IMR-90 (cell line): Measurements from ENCODE around the gene SLC35D2. TPM values are rescaled to one million over a fixed set of nuclear protein-coding genes. Genes with fewer than 3 reads are reported as not detected.
A peak's percentile ranks its signal among the peaks of the same experiment; 100 is the strongest.

Experiments
- ATAC-seq: fragments of 200-7000 bp; cut with Tn5 transposase; 2 replicates; pipeline ENCODE4 v1.9.1; 2020; ENCODE audit warnings: low read depth, mild to moderate bottlenecking, moderate library complexity
- BruUV-seq: library from RNA; stranded (reverse); fragments of 400-500 nt; replicated peaks from 2 replicates; lab custom pipeline; 2021; lab: Mats Ljungman, UMichigan
- CTCF ChIA-PET: fragments of 300-600 bp; formaldehyde crosslinking; extraction: SDS; loops from one replicate; lab custom pipeline; 2021; ENCODE audit warnings: antibody characterized with exemption; lab: Yijun Ruan, JAX
- POLR2A ChIA-PET: fragments of 300-600 bp; sonication (Branson Sonifier 250); formaldehyde crosslinking; loops from one replicate; lab custom pipeline; 2022; ENCODE audit warnings: antibody characterized with exemption; ENCODE audit not compliant: unreplicated experiment; lab: Charles Lee
- DNase-seq: peaks from one replicate; pipeline ENCODE4 v3.0.0; 2013
- H2AFZ ChIP-seq: replicated peaks from 2 replicates; pipeline ENCODE3; 2013; ENCODE audit warnings: low read length, mild to moderate bottlenecking; ENCODE audit not compliant: poor library complexity
- H2AK5ac ChIP-seq: 2 replicates; pipeline ENCODE4 v1.6.1; 2013; ENCODE audit warnings: low read depth, low read length, inconsistent platforms
- H2AK9ac ChIP-seq: replicated peaks from 2 replicates; pipeline ENCODE3; 2013; ENCODE audit warnings: mild to moderate bottlenecking, low read depth, low read length, moderate library complexity; ENCODE audit not compliant: poor library complexity
- H2BK120ac ChIP-seq: 2 replicates; pipeline ENCODE4 v1.6.1; 2013; ENCODE audit warnings: low read depth, low read length, inconsistent platforms
- H2BK15ac ChIP-seq: 3 replicates; pipeline ENCODE4 v1.6.1; 2013; ENCODE audit warnings: low read depth, low read length, inconsistent platforms
- H2BK20ac ChIP-seq: 2 replicates; pipeline ENCODE4 v1.6.1; 2013; ENCODE audit warnings: low read depth, mild to moderate bottlenecking, inconsistent platforms, low read length, moderate library complexity
- H2BK5ac ChIP-seq: 2 replicates; pipeline ENCODE4 v1.6.1; 2013; ENCODE audit warnings: mild to moderate bottlenecking, low read depth, low read length, inconsistent platforms; ENCODE audit not compliant: poor library complexity, severe bottlenecking
- H3K14ac ChIP-seq: replicated peaks from 2 replicates; pipeline ENCODE4 v1.6.1; 2013; ENCODE audit warnings: low read depth, low read length, inconsistent platforms
- H3K18ac ChIP-seq: 2 replicates; pipeline ENCODE4 v1.6.1; 2013; ENCODE audit warnings: low read depth, low read length, control low read depth
- H3K23ac ChIP-seq: 2 replicates; pipeline ENCODE4 v1.6.1; 2013; ENCODE audit warnings: low read depth, low read length, inconsistent platforms
- H3K27ac ChIP-seq: 2 replicates; pipeline ENCODE4 v1.5.1; 2013; ENCODE audit warnings: mild to moderate bottlenecking, control low read depth, low read length; ENCODE audit not compliant: insufficient read depth
- H3K27me3 ChIP-seq: 2 replicates; pipeline ENCODE4 v1.6.1; 2013; ENCODE audit warnings: low read length; ENCODE audit not compliant: control insufficient read depth, insufficient read depth
- H3K36me3 ChIP-seq: 2 replicates; pipeline ENCODE4 v1.6.1; 2013; ENCODE audit warnings: low read length, mixed read lengths; ENCODE audit not compliant: control insufficient read depth, insufficient read depth
- H3K4ac ChIP-seq: 2 replicates; pipeline ENCODE4 v1.6.1; 2013; ENCODE audit warnings: low read depth, low read length, inconsistent platforms
- H3K4me1 ChIP-seq: 2 replicates; pipeline ENCODE4 v1.6.1; 2013; ENCODE audit warnings: low read length, mixed read lengths; ENCODE audit not compliant: control insufficient read depth, insufficient read depth
- H3K4me2 ChIP-seq: 2 replicates; pipeline ENCODE4 v1.6.1; 2013; ENCODE audit warnings: low read depth, mild to moderate bottlenecking, control low read depth, low read length, moderate library complexity
- H3K4me3 ChIP-seq: 2 replicates; pipeline ENCODE4 v1.5.1; 2013; ENCODE audit warnings: low read depth, mild to moderate bottlenecking, control low read depth, low read length, moderate library complexity; ENCODE audit not compliant: insufficient read depth
- H3K56ac ChIP-seq: 2 replicates; pipeline ENCODE4 v1.6.1; 2013; ENCODE audit warnings: low read length, inconsistent platforms; ENCODE audit not compliant: insufficient read depth; ENCODE audit errors: extremely low read depth
- H3K79me1 ChIP-seq, 2 experiments: 2 replicates each; pipeline ENCODE4 v1.6.1; 2013; ENCODE audit warnings: low read length in 2 of 2, inconsistent platforms in 1 of 2, low read depth in 1 of 2
- H3K9ac ChIP-seq: 2 replicates; pipeline ENCODE4 v1.6.1; 2013; ENCODE audit warnings: low read depth, low read length, control low read depth
- H3K9me1 ChIP-seq: 2 replicates; pipeline ENCODE4 v1.6.1; 2013; ENCODE audit warnings: low read length, inconsistent platforms; ENCODE audit not compliant: insufficient read depth
- H3K9me3 ChIP-seq: 2 replicates; pipeline ENCODE4 v1.6.1; 2013; ENCODE audit warnings: low read length; ENCODE audit not compliant: control insufficient read depth, insufficient read depth
- H4K20me1 ChIP-seq: 2 replicates; pipeline ENCODE4 v1.6.1; 2013; ENCODE audit warnings: low read length, inconsistent platforms; ENCODE audit not compliant: insufficient read depth
- H4K5ac ChIP-seq: 2 replicates; pipeline ENCODE4 v1.6.1; 2013; ENCODE audit warnings: mild to moderate bottlenecking, low read depth, low read length, control low read depth
- H4K8ac ChIP-seq, 2 experiments: 2 replicates each; pipeline ENCODE4 v1.6.1; 2013; ENCODE audit warnings: low read depth in 2 of 2, low read length in 2 of 2, control low read depth in 1 of 2, inconsistent platforms in 1 of 2
- H4K91ac ChIP-seq: 2 replicates; pipeline ENCODE4 v1.6.1; 2013; ENCODE audit warnings: low read depth, low read length, inconsistent platforms; ENCODE audit not compliant: insufficient read depth
- BHLHE40 ChIP-seq: fragments of 150-350 bp; IDR thresholded peaks from 2 replicates; pipeline ENCODE4 v1.6.1; 2016; ENCODE audit warnings: mild to moderate bottlenecking, low read depth, low read length
- CEBPB ChIP-seq: IDR thresholded peaks from 2 replicates; pipeline ENCODE4 v1.6.1; 2012; ENCODE audit warnings: low read depth, low read length, improper control_type of control experiment
- FOS ChIP-seq: fragments of 150-350 bp; IDR thresholded peaks from 2 replicates; pipeline ENCODE4 v1.6.1; 2016; ENCODE audit warnings: low read depth, low read length
- MAFK ChIP-seq: IDR thresholded peaks from 2 replicates; pipeline ENCODE4 v1.6.1; 2012; ENCODE audit warnings: low read depth, low read length, improper control_type of control experiment
- MAZ ChIP-seq: IDR thresholded peaks from 2 replicates; pipeline ENCODE4 v1.6.1; 2012; ENCODE audit warnings: low read depth, mild to moderate bottlenecking, low read length, improper control_type of control experiment, moderate library complexity, borderline replicate concordance
- MXI1 ChIP-seq: IDR thresholded peaks from 2 replicates; pipeline ENCODE4 v1.6.1; 2012; ENCODE audit warnings: low read depth, mild to moderate bottlenecking, low read length, moderate library complexity, borderline replicate concordance
- RCOR1 ChIP-seq: IDR thresholded peaks from 2 replicates; pipeline ENCODE4 v1.6.1; 2012; ENCODE audit warnings: mild to moderate bottlenecking, low read length, improper control_type of control experiment; ENCODE audit not compliant: insufficient replicate concordance
- SMC3 ChIP-seq: fragments of 150-350 bp; IDR thresholded peaks from 2 replicates; pipeline ENCODE4 v1.6.1; 2016; ENCODE audit warnings: low read depth, mild to moderate bottlenecking, antibody characterized with exemption, low read length, moderate library complexity
- USF2 ChIP-seq: fragments of 150-350 bp; IDR thresholded peaks from 2 replicates; pipeline ENCODE4 v1.6.1; 2017; ENCODE audit warnings: mild to moderate bottlenecking, antibody characterized with exemption, low read length, low read depth
- WGBS, 2 experiments: methylation state at CpG; one replicate each; pipeline versions ENCODE4 v1.1.5 to v1.1.7; 2013; ENCODE audit warnings: missing lambda C conversion rate in 2 of 2; ENCODE audit not compliant: insufficient read length in 1 of 2; ENCODE audit errors: extremely low coverage in 2 of 2; 5-methylcytosine and 5-hydroxymethylcytosine counted together
- dilution Hi-C: fragments of 300-500 bp; cut with HindIII; formaldehyde crosslinking; loops from one replicate; pipeline ENCODE4 v1.14.3; 2018; ENCODE audit warnings: low sequenced_read_pairs; ENCODE audit not compliant: unreplicated experiment
- in situ Hi-C: fragments of 300-500 bp; cut with MboI; formaldehyde crosslinking; loops from 3 replicates; pipeline ENCODE4 v1.14.3; 2019; ENCODE audit warnings: low sequenced_read_pairs, inconsistent platforms, mixed read lengths
- intact Hi-C: fragments of 100-400 bp; cut with micrococcal nuclease; formaldehyde crosslinking; loops from 2 replicates; pipeline ENCODE4 v1.10.0; 2022
- polyA plus RNA-seq, 3 experiments: library from polyadenylated mRNA; depleted of rRNA; stranded (reverse); fragments of >200 nt; gene quantifications; 2 replicates each; pipeline ENCODE4 v1.2.3, GENCODE V29; 2012; ENCODE audit warnings: low replicate concordance in 1 of 3
- total RNA-seq: library from RNA; depleted of rRNA; stranded (reverse); fragments of >200 nt; gene quantifications from 2 replicates; pipeline ENCODE4 v1.2.3, GENCODE V29; 2012

The SLC35D2 gene
- total and polyA plus RNA-seq, 2 of the 4 experiments (the other 2 are of a cell fraction): 9.7 to 11.8 TPM

- TF ChIP-seq BHLHE40 (peak; percentile 66; the same call in 1 of the 2 replicates), CEBPB (0 out of 2 replicates have a peak, but pooled peaks have one; percentile 34), USF2 (no peak), RCOR1 (no peak), MAFK (peak; percentile 69; the same call in 1 of the 2 replicates), SMC3 (no peak), MXI1 (no peak), MAZ (no peak; the same call in 1 of the 2 replicates), FOS (peak; percentile 63)
- peaks cover 3% of the 10 kb centered on the region; the same call in 1 of the 2 replicates for H3K9me1 ChIP-seq
- no peak overlapping the region for H3K4me3 ChIP-seq
- CTCF ChIA-PET: no interaction called here
- peak overlapping the region; percentile 86 for H2AK5ac ChIP-seq
- peak overlapping the region; percentile 56; the same call in 1 of the 2 replicates for H3K27ac ChIP-seq
- H4K20me1 ChIP-seq: no peaks in the 10 kb centered on the region
- dilution Hi-C loops: no loop called here
- H3K4me2 ChIP-seq: peak overlapping the region; percentile 20; the same call in 1 of the 2 replicates
- H2BK20ac ChIP-seq: peak overlapping the region; percentile 96
- peak overlapping the region; percentile 22; the same call in 1 of the 3 replicates for H2BK15ac ChIP-seq
- H3K4ac ChIP-seq: peak overlapping the region; percentile 83
- H3K14ac ChIP-seq: peak overlapping the region; percentile 55
- peak overlapping the region; percentile 69 for H4K91ac ChIP-seq
- peak overlapping the region; percentile 90 for H2BK120ac ChIP-seq
- no peak overlapping the region; the same call in 1 of the 2 replicates for H3K56ac ChIP-seq
- peak overlapping the region; percentile 53; the same call in 1 of the 2 replicates for H3K18ac ChIP-seq
- peak overlapping the region; percentile 76; the same call in 1 of the 2 replicates for H3K23ac ChIP-seq
- POLR2A ChIA-PET: no interaction called here
- intact Hi-C loops: loop anchor here (5.0 kb wide), 1 partner anchor 42 kb away; no protein-coding TSS in a partner anchor
- no peak overlapping the region for H3K9ac ChIP-seq
- WGBS, 2 experiments: no CpG with 5 or more reads among the region's 6 CpGs
- H2BK5ac ChIP-seq: peak overlapping the region; percentile 83
- no peak overlapping the region for H2AK9ac ChIP-seq
- H3K36me3 ChIP-seq: no peaks in the 10 kb centered on the region
- no peaks in the 10 kb centered on the region for H3K9me3 ChIP-seq
- no TSS peak for BruUV-seq
- in situ Hi-C loops: no loop called here
- peak; percentile 89 for DNase-seq
- ATAC-seq: peak; percentile 5
- H3K79me1 ChIP-seq: peaks cover 4 to 9% of the 10 kb centered on the region in 2 experiments; a peak in 3 of 4 replicates
- H3K27me3 ChIP-seq: no peaks in the 10 kb centered on the region
- no peak overlapping the region for H2AFZ ChIP-seq
- H3K4me1 ChIP-seq: peaks cover 7% of the 10 kb centered on the region
- H4K8ac ChIP-seq: peak overlapping the region in 1 of 2 experiments; percentile 69; a peak in 2 of 4 replicates
- H4K5ac ChIP-seq: no peak overlapping the region
Measured at GRCh38 chr9:96420468-96421219, 37.1 kb upstream of the SLC35D2 start.
